DND-41 (cell line): Measurements from ENCODE around the gene TAS2R16.

Experiments used
- ATAC-seq: fragments of 200-7000 bp; cut with Tn5 transposase; 3 replicates; pipeline ENCODE4 v1.9.1; 2021; ENCODE audit warnings: low read depth; ENCODE audit not compliant: insufficient read depth
- DNase-seq: peaks from one replicate; pipeline ENCODE4 v3.0.0-alpha.2; 2020
- H2AFZ ChIP-seq: 2 replicates; pipeline ENCODE4 v1.6.0; 2012; ENCODE audit warnings: low read depth, low read length
- H3K27ac ChIP-seq: 2 replicates; pipeline ENCODE4 v1.5.1; 2012; ENCODE audit warnings: low read length, inconsistent platforms
- H3K27me3 ChIP-seq: fragments of 200-600 bp; sonication (generic); 2 replicates; pipeline ENCODE4 v1.6.0; 2012; ENCODE audit warnings: low read length, mild to moderate bottlenecking, inconsistent platforms; ENCODE audit not compliant: insufficient read depth, poor library complexity
- H3K36me3 ChIP-seq: 2 replicates; pipeline ENCODE4 v1.5.1; 2012; ENCODE audit warnings: low read length, inconsistent platforms; ENCODE audit not compliant: insufficient read depth
- H3K4me1 ChIP-seq: 2 replicates; pipeline ENCODE4 v1.5.1; 2012; ENCODE audit warnings: mild to moderate bottlenecking, low read length; ENCODE audit not compliant: insufficient read depth
- H3K4me2 ChIP-seq: 2 replicates; pipeline ENCODE4 v1.6.0; 2012; ENCODE audit warnings: mild to moderate bottlenecking, moderate library complexity, low read length, inconsistent platforms; ENCODE audit not compliant: insufficient read depth
- H3K4me3 ChIP-seq, 2 experiments: fragments of 200-600 bp in 1 of 2; shearing (Covaris generic) in 1 of 2; 2 replicates each; pipeline ENCODE4 v1.5.1; 2012 to 2016; ENCODE audit warnings: inconsistent platforms in 2 of 2, low read length in 2 of 2, mild to moderate bottlenecking in 2 of 2, low read depth in 1 of 2, moderate library complexity in 1 of 2
- H3K79me2 ChIP-seq: 2 replicates; pipeline ENCODE4 v1.6.0; 2012; ENCODE audit warnings: low read length, inconsistent platforms; ENCODE audit not compliant: insufficient read depth
- H3K9ac ChIP-seq: 2 replicates; pipeline ENCODE4 v1.6.0; 2012; ENCODE audit warnings: low read depth, mild to moderate bottlenecking, inconsistent platforms, low read length, moderate library complexity
- H3K9me3 ChIP-seq: 2 replicates; pipeline ENCODE4 v1.5.1; 2012; ENCODE audit warnings: low read length, moderate library complexity, mild to moderate bottlenecking, inconsistent platforms; ENCODE audit not compliant: insufficient read depth, severe bottlenecking
- H4K20me1 ChIP-seq: 2 replicates; pipeline ENCODE4 v1.6.0; 2012; ENCODE audit warnings: low read length; ENCODE audit not compliant: insufficient read depth
- EZH2 ChIP-seq: IDR thresholded peaks from 3 replicates; pipeline ENCODE4 v1.6.1; 2012; ENCODE audit warnings: borderline replicate concordance, low read depth, mild to moderate bottlenecking, moderate library complexity, low read length, inconsistent platforms; ENCODE audit not compliant: severe bottlenecking
- TF ChIP-seq, protein P1 (sequence below): IDR thresholded peaks from 2 replicates; pipeline ENCODE4 v1.5.1; 2012; ENCODE audit warnings: borderline replicate concordance, low read length, moderate library complexity, mild to moderate bottlenecking; ENCODE audit not compliant: poor library complexity, severe bottlenecking; ENCODE audit errors: extremely low read depth

TAS2R16 gene, protein sequence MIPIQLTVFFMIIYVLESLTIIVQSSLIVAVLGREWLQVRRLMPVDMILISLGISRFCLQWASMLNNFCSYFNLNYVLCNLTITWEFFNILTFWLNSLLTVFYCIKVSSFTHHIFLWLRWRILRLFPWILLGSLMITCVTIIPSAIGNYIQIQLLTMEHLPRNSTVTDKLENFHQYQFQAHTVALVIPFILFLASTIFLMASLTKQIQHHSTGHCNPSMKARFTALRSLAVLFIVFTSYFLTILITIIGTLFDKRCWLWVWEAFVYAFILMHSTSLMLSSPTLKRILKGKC

DNA sequence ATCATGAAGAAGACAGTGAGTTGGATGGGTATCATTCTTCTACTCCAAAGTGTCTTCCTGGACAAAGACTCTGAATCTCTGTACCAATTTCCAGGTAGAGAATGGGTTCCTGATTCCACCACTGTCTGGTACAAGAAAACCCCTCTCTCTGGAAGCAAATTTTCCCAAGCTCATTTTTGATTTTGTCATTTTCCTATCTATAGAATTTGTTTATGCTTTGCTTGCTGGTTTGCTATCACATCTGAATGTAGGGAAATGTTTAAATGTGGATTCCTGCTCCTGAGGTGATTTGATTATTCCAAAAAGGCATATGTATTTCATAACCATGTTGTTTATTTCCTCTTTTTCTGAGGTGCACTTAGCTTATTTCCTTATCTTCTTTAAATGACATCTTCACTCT, at the start of gene TAS2R16:
TSS of gene TAS2R16 (minus strand) at position 101 of the 400 bp plus-strand sequence. CDS start at position 35, 66 bp downstream.
- DNase-seq (no peak), ATAC-seq (no peak)
- no peaks in the 10 kb centered on the region for H4K20me1 ChIP-seq
- TF ChIP-seq EZH2: no peak
- TF ChIP-seq, protein P1, sequence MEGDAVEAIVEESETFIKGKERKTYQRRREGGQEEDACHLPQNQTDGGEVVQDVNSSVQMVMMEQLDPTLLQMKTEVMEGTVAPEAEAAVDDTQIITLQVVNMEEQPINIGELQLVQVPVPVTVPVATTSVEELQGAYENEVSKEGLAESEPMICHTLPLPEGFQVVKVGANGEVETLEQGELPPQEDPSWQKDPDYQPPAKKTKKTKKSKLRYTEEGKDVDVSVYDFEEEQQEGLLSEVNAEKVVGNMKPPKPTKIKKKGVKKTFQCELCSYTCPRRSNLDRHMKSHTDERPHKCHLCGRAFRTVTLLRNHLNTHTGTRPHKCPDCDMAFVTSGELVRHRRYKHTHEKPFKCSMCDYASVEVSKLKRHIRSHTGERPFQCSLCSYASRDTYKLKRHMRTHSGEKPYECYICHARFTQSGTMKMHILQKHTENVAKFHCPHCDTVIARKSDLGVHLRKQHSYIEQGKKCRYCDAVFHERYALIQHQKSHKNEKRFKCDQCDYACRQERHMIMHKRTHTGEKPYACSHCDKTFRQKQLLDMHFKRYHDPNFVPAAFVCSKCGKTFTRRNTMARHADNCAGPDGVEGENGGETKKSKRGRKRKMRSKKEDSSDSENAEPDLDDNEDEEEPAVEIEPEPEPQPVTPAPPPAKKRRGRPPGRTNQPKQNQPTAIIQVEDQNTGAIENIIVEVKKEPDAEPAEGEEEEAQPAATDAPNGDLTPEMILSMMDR: no peak
- no peaks in the 10 kb centered on the region for H3K27me3 ChIP-seq
- H3K36me3 ChIP-seq: no peaks in the 10 kb centered on the region
- H3K9ac ChIP-seq: no peak within 1 kb of the TSS
- H3K27ac ChIP-seq: no peak within 1 kb of the TSS
- H3K4me3 ChIP-seq: no peak within 1 kb of the TSS
- H2AFZ ChIP-seq: no peak within 1 kb of the TSS
- no peaks in the 10 kb centered on the region for H3K9me3 ChIP-seq
- no peak within 1 kb of the TSS for H3K4me2 ChIP-seq
- no peaks in the 10 kb centered on the region for H3K79me2 ChIP-seq
- no peaks in the 10 kb centered on the region for H3K4me1 ChIP-seq

DNA sequence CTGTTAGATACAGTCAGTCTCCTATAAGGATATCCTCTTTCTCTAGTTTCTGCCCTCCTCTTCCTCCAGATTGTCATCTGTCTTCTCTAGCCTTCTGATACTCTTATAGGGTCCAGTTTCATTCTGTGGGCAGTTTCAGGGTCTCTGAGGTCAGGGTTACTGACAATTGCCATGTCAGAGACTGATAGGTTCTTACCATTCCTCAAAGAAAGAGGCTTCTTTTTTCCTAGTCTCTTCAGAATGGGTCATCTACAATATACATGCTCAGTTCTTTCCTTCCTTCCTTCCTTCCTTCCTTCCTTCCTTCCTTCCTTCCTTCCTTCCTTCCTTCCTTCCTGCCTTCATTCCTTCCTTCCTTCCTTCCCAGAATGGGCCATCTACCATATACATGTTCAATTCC, 48.1 kb upstream of the TAS2R16 start:
- H3K79me2 ChIP-seq: no peaks in the 10 kb centered on the region
- H3K4me2 ChIP-seq: no peak overlapping the region
- H3K4me3 ChIP-seq: no peak overlapping the region
- no peak for TF ChIP-seq EZH2
- TF ChIP-seq, protein P1: no peak
- ATAC-seq (no peak), DNase-seq (no peak)
- H3K9me3 ChIP-seq: no peaks in the 10 kb centered on the region
- H3K27me3 ChIP-seq: no peaks in the 10 kb centered on the region
- no peaks in the 10 kb centered on the region for H3K36me3 ChIP-seq
- no peaks in the 10 kb centered on the region for H3K4me1 ChIP-seq
- no peak overlapping the region for H3K27ac ChIP-seq
- H4K20me1 ChIP-seq: no peaks in the 10 kb centered on the region
- no peak overlapping the region for H3K9ac ChIP-seq
- no peak overlapping the region for H2AFZ ChIP-seq

DNA sequence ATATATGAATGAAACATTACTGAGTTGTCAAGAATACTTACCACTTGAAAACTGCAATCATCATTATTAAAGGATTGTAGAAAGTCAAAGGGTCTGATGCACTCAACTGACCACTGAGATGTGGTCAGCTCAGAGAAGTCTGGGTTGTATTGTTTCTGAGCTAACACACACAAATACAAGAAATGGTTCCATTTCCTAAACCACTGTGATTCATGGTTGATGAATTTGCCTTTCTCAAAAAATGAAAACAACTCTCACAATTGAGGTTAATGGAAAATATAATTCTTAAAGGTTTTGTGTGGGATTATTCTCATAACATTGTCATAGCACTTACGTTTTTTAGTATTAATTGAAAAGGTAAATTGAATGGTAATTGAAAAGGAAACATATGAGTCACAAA, 45.6 kb upstream of the TAS2R16 start:
- Histone ChIP-seq H3K4me1 (no peaks in the 10 kb centered on the region), H3K4me2 (no peak overlapping the region), H3K9ac (no peak overlapping the region), H4K20me1 (no peaks in the 10 kb centered on the region), H3K9me3 (no peaks in the 10 kb centered on the region), H3K27ac (no peak overlapping the region), H2AFZ (no peak overlapping the region), H3K4me3 (no peak overlapping the region), H3K36me3 (no peaks in the 10 kb centered on the region), H3K79me2 (no peaks in the 10 kb centered on the region), H3K27me3 (no peaks in the 10 kb centered on the region)
- TF ChIP-seq, protein P1: no peak
- no peak for TF ChIP-seq EZH2
- no peak for ATAC-seq
- DNase-seq: no peak

DNA sequence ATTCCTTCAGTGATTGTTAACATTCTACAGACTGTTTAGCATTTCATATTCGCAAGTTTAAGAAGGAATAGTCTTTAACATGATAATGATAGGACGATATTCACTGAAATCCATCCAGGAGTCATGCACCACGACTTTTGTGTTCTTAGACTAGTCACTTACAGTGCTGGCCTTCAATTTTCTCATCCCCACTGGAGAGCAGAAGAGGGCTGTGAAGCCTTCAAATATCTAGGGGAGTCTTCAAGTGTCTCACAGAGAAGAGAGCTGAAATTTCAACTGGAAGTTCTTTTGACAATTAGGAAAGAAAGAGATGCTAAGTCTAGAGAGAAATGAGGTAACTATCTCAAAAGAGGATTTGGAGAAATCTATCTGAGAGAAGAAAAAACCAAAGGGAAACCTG, 43.8 kb upstream of the TAS2R16 start:
- Histone ChIP-seq H3K36me3 (no peaks in the 10 kb centered on the region), H3K27me3 (no peaks in the 10 kb centered on the region), H3K4me1 (no peaks in the 10 kb centered on the region), H3K9ac (no peak overlapping the region), H3K4me2 (no peak overlapping the region), H3K79me2 (no peaks in the 10 kb centered on the region), H4K20me1 (no peaks in the 10 kb centered on the region), H3K4me3 (no peak overlapping the region), H3K27ac (no peak overlapping the region), H2AFZ (no peak overlapping the region), H3K9me3 (no peaks in the 10 kb centered on the region)
- TF ChIP-seq EZH2: no peak
- TF ChIP-seq, protein P1: no peak
- no peak for DNase-seq
- no peak for ATAC-seq
